Spleen (tissue), 7 donors: ENCODE measurements around the gene MYO5B.
"Not testable (repeated sequence)": the region's sequence is repeated elsewhere in the genome, so short reads cannot be mapped to it uniquely, and the experiment has no call there.

Source experiments
- POLR2A ChIP-seq, 3 donors: fragments of 450-650 bp; IDR thresholded peaks; one replicate each; pipeline ENCODE4 v1.5.1; 2017; ENCODE audit warnings: antibody characterized with exemption in 3 of 3, mild to moderate bottlenecking in 1 of 3
- POLR2AphosphoS5 ChIP-seq, 3 donors: sonication (generic); formaldehyde crosslinking; IDR thresholded peaks; one replicate each; pipeline ENCODE4 v1.5.1; 2017; ENCODE audit warnings: antibody characterized with exemption in 3 of 3
- TF ChIP-seq, protein P1 (sequence below), 11 experiments: fragments of 200-600 bp in 7 of 11; fragments of 450-650 bp in 4 of 11; sonication (generic) in 4 of 11; IDR thresholded peaks in 8 of 11; conservative IDR thresholded peaks in 3 of 11; 1 replicate in 7 of 11; 2 replicates in 4 of 11; pipeline versions ENCODE4 v1.4.0 to v1.8.0; 2016 to 2021; ENCODE audit warnings: antibody characterized with exemption in 11 of 11, inconsistent platforms in 4 of 11, mild to moderate bottlenecking in 1 of 11
- donor health status: DM: no; HTN: no; CAD: no; lungs with moderate emphysema.
- donor health status: DM: no; HTN: no; CAD: no.
- donor health status: DM: no; HTN: no; CAD: no.

DNA sequence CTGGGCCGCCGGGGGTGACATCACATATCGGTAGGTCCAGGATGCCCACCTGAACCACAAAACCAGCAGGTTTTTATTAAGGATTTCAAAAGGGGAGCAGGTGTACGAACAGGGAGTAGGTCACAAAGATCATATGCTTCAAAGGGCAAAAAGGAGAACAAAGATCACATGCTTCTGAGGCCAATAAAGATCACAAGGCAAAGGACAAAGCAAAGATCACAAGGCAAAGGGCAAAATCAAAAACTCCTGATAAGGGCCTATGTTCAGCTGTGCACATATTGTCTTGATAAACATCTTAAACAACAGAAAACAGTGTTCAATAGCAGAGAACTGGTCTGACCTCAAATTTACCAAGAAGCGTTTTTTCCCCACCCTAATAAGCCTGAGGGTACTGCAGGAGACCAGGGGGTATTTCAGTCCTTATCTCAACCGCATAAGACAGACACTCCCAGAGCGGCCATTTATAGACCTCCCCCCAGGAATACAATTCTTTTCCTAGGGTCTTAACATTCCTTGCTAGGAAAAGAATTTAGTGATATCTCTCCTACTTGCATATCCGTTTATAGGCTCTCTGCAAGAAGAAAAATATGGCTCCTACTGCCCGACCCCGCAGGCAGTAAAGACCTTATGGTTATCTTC is 386.3 kb downstream of the MYO5B start:
- TF ChIP-seq, protein P1, sequence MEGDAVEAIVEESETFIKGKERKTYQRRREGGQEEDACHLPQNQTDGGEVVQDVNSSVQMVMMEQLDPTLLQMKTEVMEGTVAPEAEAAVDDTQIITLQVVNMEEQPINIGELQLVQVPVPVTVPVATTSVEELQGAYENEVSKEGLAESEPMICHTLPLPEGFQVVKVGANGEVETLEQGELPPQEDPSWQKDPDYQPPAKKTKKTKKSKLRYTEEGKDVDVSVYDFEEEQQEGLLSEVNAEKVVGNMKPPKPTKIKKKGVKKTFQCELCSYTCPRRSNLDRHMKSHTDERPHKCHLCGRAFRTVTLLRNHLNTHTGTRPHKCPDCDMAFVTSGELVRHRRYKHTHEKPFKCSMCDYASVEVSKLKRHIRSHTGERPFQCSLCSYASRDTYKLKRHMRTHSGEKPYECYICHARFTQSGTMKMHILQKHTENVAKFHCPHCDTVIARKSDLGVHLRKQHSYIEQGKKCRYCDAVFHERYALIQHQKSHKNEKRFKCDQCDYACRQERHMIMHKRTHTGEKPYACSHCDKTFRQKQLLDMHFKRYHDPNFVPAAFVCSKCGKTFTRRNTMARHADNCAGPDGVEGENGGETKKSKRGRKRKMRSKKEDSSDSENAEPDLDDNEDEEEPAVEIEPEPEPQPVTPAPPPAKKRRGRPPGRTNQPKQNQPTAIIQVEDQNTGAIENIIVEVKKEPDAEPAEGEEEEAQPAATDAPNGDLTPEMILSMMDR (IDR thresholded peaks at IDR 0.05 in 8 of 11, conservative IDR thresholded peaks at IDR 0.05 in 3 of 11): not testable (repeated sequence)
- not testable (repeated sequence) for TF ChIP-seq POLR2AphosphoS5, POLR2A (IDR thresholded peaks at IDR 0.05)
